Small intestine (tissue), 7 donors: ENCODE data around the gene ARHGAP21. TPM values are rescaled to one million over a fixed set of nuclear protein-coding genes. Genes with fewer than 3 reads are reported as not detected.

Experiments
- DNase-seq, 2 donors: peaks; one replicate each; pipeline versions ENCODE4 v3.0.0 to v3.0.0-alpha.2; 2013
- FAIRE-seq: peaks from 2 replicates; lab custom pipeline; 2012; peaks lifted over from hg19 to GRCh38; lab: Jason Lieb, UNC
- H3K27ac ChIP-seq, 3 donors: one replicate each; pipeline ENCODE4 v1.5.1; 2013; ENCODE audit warnings: low read length in 2 of 3, mild to moderate bottlenecking in 2 of 3, control low read depth in 1 of 3, inconsistent platforms in 1 of 3, low read depth in 1 of 3, moderate library complexity in 1 of 3
- H3K27me3 ChIP-seq, 3 donors: one replicate each; pipeline ENCODE4 v1.6.1; 2013; ENCODE audit warnings: low read length in 3 of 3, inconsistent platforms in 1 of 3; ENCODE audit not compliant: control insufficient read depth in 3 of 3, insufficient read depth in 3 of 3
- H3K36me3 ChIP-seq, 3 donors: one replicate each; pipeline ENCODE4 v1.6.1; 2013; ENCODE audit warnings: low read length in 3 of 3, inconsistent platforms in 1 of 3, low read depth in 1 of 3, mild to moderate bottlenecking in 1 of 3, moderate library complexity in 1 of 3; ENCODE audit not compliant: control insufficient read depth in 3 of 3, insufficient read depth in 2 of 3
- H3K4me1 ChIP-seq, 3 donors: one replicate each; pipeline ENCODE4 v1.6.1; 2013; ENCODE audit warnings: low read length in 2 of 3, inconsistent platforms in 1 of 3, low read depth in 1 of 3, mild to moderate bottlenecking in 1 of 3, moderate library complexity in 1 of 3; ENCODE audit not compliant: control insufficient read depth in 3 of 3, insufficient read depth in 2 of 3
- H3K4me3 ChIP-seq, 3 donors: one replicate each; pipeline ENCODE4 v1.5.1; 2013; ENCODE audit warnings: low read length in 3 of 3, control low read depth in 1 of 3, inconsistent platforms in 1 of 3, low read depth in 1 of 3, mild to moderate bottlenecking in 1 of 3, moderate library complexity in 1 of 3
- H3K9me3 ChIP-seq, 2 donors: one replicate each; pipeline ENCODE4 v1.6.1; 2013; ENCODE audit warnings: low read depth in 1 of 2, low read length in 1 of 2; ENCODE audit not compliant: control insufficient read depth in 2 of 2, insufficient read depth in 1 of 2
- whole genome bisulfite sequencing, 3 donors: extraction: QIAGEN DNeasy Blood & Tissue Kit; methylation state at CpG; one replicate each; pipeline ENCODE4 v1.1.7; 2013; 5-methylcytosine and 5-hydroxymethylcytosine counted together
- polyA plus RNA-seq, 4 donors: library from polyadenylated mRNA; stranded (reverse) in 3 of 4; unstranded in 1 of 4; fragments of 200-250 nt in 3 of 4; fragments of 120-200 nt in 1 of 4; gene quantifications; one replicate each; pipeline versions ENCODE4 v1.2.1 to v1.2.3, GENCODE V29; 2013
- donor health status: healthy with polysubstance abuse.
- donor health status: control.
- donor health status: control.
- donor health status: Bipolar disorder and iron deficiency.
- donor health status: healthy.

The ARHGAP21 gene
- polyA plus RNA-seq, 4 donors, result 20.6 to 42.0 (median 29.7) TPM

DNA sequence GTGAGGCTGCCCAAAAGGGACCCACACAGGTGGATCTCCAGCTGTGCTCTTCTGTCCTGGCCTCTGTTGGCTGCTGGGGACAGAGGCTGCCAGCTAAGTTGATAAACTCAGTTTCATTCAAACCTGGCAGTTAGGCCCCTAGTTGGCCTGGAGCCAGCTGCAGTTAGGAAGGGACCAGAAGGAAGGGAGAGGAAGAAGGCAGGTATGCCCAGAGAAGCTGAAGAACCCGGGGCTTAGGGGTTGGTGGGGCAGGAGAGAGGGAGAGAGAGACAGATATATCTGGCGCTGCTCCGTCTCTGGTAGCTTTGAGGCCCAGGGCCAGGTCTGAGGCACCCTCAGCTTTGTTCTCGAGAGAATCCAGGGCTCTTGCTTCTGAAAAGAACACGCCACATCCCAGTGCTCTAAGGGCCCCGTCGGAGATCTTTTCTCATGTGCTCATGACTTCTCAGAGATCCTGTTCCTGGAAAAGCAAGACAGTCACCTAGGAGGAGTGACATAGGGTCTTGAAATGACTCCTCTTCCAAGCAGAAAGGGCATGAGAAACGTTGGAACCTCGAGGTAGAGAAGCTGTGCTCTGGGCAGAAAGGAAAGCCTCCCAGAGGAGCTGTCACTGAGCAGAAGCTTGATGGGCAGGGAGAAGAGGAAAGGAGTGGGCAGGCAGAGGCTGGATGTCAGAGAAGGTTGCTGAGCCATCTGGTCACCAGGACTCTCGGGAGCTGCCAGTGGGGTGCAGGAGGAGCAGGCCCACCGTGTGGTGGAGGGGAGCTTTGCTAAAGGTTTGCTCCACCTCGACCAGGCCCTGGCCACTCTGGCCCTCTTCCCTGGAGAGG is 153.6 kb downstream of the ARHGAP21 start:
- H3K27ac ChIP-seq, result no peak overlapping the region
- peaks cover 0 to 3% (median 0%) of the 10 kb centered on the region in 3 donors for H3K27me3 ChIP-seq
- 76 to 84% (median 81%) methylated on average over 12 of the region's 12 CpGs for WGBS, 3 donors
- FAIRE-seq (no peak), DNase-seq (no peak)
- peaks cover 0 to 3% (median 0%) of the 10 kb centered on the region in 3 donors for H3K4me1 ChIP-seq
- no peaks in the 10 kb centered on the region for H3K9me3 ChIP-seq
- no peak overlapping the region for H3K4me3 ChIP-seq
- H3K36me3 ChIP-seq, result no peaks in the 10 kb centered on the region

DNA sequence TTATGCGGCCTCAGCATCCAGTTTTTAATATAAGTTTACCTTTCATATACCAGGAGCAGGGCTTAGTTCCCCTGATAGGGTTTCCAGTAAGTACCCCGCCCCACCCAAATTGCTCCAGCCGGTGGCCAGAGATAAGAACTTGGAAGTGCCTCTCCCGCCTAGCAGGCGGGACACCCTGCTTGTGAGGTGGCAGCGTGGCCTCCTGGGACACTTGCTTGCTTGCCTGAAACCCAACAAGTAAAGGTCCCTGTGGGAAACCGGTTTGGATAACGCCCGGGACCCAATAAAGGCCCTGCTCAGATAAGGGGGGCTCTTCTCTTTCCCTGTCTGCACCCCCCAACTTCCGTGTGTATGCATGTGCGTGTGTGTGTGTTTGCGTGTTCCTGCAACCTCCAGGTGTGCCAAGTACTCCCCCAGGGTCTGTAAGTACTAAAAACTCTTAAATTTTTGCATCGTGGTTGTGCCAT is 154.3 kb downstream of the ARHGAP21 start:
- no peak overlapping the region for H3K27ac ChIP-seq
- no peak for FAIRE-seq
- peak in 1 of 2 donors; percentile 16 for DNase-seq
- peaks cover 0 to 3% (median 0%) of the 10 kb centered on the region in 3 donors for H3K4me1 ChIP-seq
- H3K36me3 ChIP-seq, result no peaks in the 10 kb centered on the region
- H3K4me3 ChIP-seq, result no peak overlapping the region
- H3K27me3 ChIP-seq, result peaks cover 0 to 3% (median 0%) of the 10 kb centered on the region in 3 donors
- WGBS, 3 donors, result 38 to 72% (median 71%) methylated on average over 13 of the region's 13 CpGs
- H3K9me3 ChIP-seq, result no peaks in the 10 kb centered on the region

DNA sequence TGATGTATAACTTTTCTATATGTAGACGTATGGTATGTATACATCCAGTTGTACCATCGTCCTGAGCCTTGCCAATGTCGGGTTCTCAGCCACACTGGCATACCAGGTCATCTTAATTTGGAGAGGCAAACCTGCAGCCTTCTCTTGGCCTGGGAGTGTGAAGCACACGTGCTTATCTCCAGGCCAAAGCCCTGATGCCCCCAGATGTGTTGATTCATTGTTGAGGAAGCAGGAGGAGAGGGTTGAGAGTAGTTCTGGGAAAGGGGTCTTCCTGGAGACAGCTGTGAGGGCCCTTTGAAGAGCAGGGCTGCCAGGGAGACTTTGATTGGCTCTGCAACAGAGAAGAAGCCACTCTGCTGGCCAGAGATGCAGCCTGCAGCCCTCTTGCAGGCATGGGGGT is 155.6 kb downstream of the ARHGAP21 start:
- H3K4me1 ChIP-seq, result peaks cover 0 to 3% (median 0%) of the 10 kb centered on the region in 3 donors
- no peaks in the 10 kb centered on the region for H3K36me3 ChIP-seq
- no peak overlapping the region for H3K4me3 ChIP-seq
- DNase-seq, result no peak
- no peaks in the 10 kb centered on the region for H3K9me3 ChIP-seq
- no peaks in the 10 kb centered on the region for H3K27me3 ChIP-seq
- FAIRE-seq, result no peak
- 59 to 68% (median 65%) methylated on average over 4 of the region's 4 CpGs for WGBS, 3 donors
- no peak overlapping the region for H3K27ac ChIP-seq

GRCh38 chr10:24561453-24561852 is 162.2 kb downstream of the ARHGAP21 start:
- 70 to 76% (median 74%) methylated on average over 3 of the region's 3 CpGs for WGBS, 3 donors
- Histone ChIP-seq H3K27me3 (no peaks in the 10 kb centered on the region), H3K4me1 (peaks cover 0 to 3% (median 0%) of the 10 kb centered on the region in 3 donors), H3K9me3 (peaks cover 0 to 8% of the 10 kb centered on the region in 2 donors), H3K36me3 (no peaks in the 10 kb centered on the region), H3K4me3 (no peak overlapping the region), H3K27ac (no peak overlapping the region)
- DNase-seq, result no peak
- FAIRE-seq, result no peak

DNA sequence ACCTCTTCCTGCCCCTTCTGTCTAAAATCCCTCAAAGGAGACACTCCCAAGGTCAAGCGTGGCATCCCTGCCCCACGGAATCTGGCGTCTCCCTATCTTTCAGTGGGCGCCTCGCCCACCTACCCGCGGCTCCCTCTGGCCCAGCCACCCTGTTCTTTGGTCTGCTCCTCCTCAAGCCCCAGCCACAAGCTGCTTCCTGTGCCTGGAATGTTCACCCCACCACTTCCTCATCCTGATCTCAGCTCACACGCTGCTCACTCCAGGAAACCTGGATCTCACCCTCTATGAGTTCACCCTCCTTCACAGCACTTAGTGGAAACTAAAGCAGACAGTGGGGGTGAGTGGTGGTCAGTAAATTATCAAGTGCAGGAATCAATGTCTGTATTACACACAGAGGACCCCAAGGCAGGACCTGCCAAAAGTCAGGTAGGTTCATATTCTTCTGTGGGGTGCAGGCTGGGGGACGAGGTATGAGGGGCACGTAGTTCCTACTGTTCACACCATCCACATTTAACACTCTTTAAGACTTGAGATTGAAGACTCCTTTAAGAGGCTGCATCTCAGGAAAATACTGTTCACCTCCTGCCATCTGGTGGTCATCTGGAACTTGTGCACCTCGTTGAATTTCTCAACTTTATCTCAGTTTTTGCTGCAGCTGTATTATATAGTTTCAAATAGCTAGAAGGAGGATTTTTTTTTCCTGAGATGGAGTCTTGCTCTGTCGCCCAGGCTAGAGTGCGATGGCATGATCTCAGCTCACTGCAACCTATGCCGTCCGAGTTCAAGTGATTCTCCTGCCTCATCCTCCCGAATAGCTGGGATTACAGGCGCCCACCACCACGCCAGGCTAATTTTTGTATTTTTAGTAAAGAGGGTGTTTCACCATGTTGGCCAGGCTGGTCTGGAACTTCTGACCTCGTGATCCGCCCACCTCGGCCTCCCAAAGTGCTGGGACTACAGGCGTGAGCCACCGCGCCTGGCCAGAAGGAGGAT is 166.6 kb downstream of the ARHGAP21 start:
- whole genome bisulfite sequencing, 3 donors, result 49 to 57% (median 53%) methylated on average over 24 of the region's 24 CpGs
- FAIRE-seq, result no peak

GRCh38 chr10:24556126-24556749 is 167.4 kb downstream of the ARHGAP21 start:
- 78 to 81% (median 80%) methylated on average over 4 of the region's 4 CpGs for WGBS, 3 donors
- no peak overlapping the region for H3K4me3 ChIP-seq
- no peaks in the 10 kb centered on the region for H3K36me3 ChIP-seq
- H3K4me1 ChIP-seq, result peaks cover 0 to 12% (median 0%) of the 10 kb centered on the region in 3 donors
- H3K9me3 ChIP-seq, result peaks cover 0 to 8% of the 10 kb centered on the region in 2 donors
- DNase-seq (no peak), FAIRE-seq (no peak)
- no peak overlapping the region for H3K27ac ChIP-seq
- H3K27me3 ChIP-seq, result no peaks in the 10 kb centered on the region

More for the DNA sequence above, 166.6 kb downstream of the ARHGAP21 start:
- Histone ChIP-seq H3K27me3 (no peaks in the 10 kb centered on the region), H3K4me3 (no peak overlapping the region), H3K36me3 (no peaks in the 10 kb centered on the region), H3K27ac (no peak overlapping the region), H3K9me3 (peaks cover 0 to 8% of the 10 kb centered on the region in 2 donors), H3K4me1 (peaks cover 0 to 12% (median 0%) of the 10 kb centered on the region in 3 donors)
- peak; percentile 53 to 59 for DNase-seq

DNA sequence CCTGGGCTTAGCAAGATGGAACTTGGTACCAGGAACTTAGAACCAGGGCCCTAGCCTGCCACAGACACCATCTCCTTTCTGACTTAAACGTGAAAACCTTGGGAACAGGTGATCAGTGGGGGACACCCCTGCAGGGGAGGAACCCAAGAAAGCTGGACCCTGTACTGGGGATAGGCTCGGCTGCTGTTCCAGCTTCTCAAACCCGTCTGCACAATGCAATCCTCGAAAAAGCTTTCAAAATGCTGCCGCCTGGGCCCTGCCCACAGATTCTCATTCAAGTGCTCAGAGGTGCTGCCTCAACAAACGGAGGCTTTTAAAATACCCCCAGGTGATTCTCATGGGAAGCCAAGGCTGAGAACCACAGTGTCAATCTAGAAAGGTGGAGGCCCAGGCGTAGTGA is 169.7 kb downstream of the ARHGAP21 start:
- H3K4me3 ChIP-seq, result no peak overlapping the region
- H3K27me3 ChIP-seq, result no peaks in the 10 kb centered on the region
- DNase-seq (no peak), FAIRE-seq (no peak)
- no peaks in the 10 kb centered on the region for H3K9me3 ChIP-seq
- peaks cover 0 to 12% (median 0%) of the 10 kb centered on the region in 3 donors for H3K4me1 ChIP-seq
- 45 to 78% (median 55%) methylated on average over 7 of the region's 7 CpGs for WGBS, 3 donors
- peaks cover 0 to 10% (median 0%) of the 10 kb centered on the region in 3 donors for H3K36me3 ChIP-seq
- H3K27ac ChIP-seq, result no peak overlapping the region
